Loucy (cell line): ENCODE data around the gene CXCR3.

Source experiments
- H2AFZ ChIP-seq: fragments of 200-600 bp; sonication (generic); 2 replicates; pipeline ENCODE4 v1.6.0; 2016; ENCODE audit warnings: antibody characterized with exemption, mild to moderate bottlenecking, low read length, moderate library complexity
- H3F3A ChIP-seq: fragments of 200-600 bp; 2 replicates; pipeline ENCODE4 v1.6.0; 2016; ENCODE audit warnings: antibody characterized with exemption, low read depth, mild to moderate bottlenecking
- H3K27me3 ChIP-seq: fragments of 200-600 bp; sonication (generic); 2 replicates; pipeline ENCODE4 v1.6.1; 2014; ENCODE audit warnings: low read length, mild to moderate bottlenecking; ENCODE audit not compliant: insufficient read depth, poor library complexity, severe bottlenecking
- H3K36me3 ChIP-seq: fragments of 200-600 bp; sonication (generic); 2 replicates; pipeline ENCODE4 v1.6.1; 2016; ENCODE audit warnings: low read length; ENCODE audit not compliant: insufficient read depth
- H3K4me1 ChIP-seq: fragments of 200-600 bp; sonication (generic); 2 replicates; pipeline ENCODE4 v1.5.1; 2014; ENCODE audit warnings: low read length, mild to moderate bottlenecking; ENCODE audit not compliant: insufficient read depth, poor library complexity, severe bottlenecking
- H3K4me2 ChIP-seq: fragments of 200-600 bp; sonication (generic); 2 replicates; pipeline ENCODE4 v1.6.0; 2014; ENCODE audit warnings: antibody characterized with exemption, low read length, low read depth, mild to moderate bottlenecking; ENCODE audit not compliant: poor library complexity, severe bottlenecking
- H3K4me3 ChIP-seq: fragments of 200-600 bp; sonication (generic); 2 replicates; pipeline ENCODE4 v1.5.1; 2014; ENCODE audit warnings: low read length, mild to moderate bottlenecking, mixed read lengths; ENCODE audit not compliant: poor library complexity, severe bottlenecking
- H3K79me2 ChIP-seq: fragments of 200-600 bp; sonication (generic); 2 replicates; pipeline ENCODE4 v1.6.1; 2014; ENCODE audit warnings: low read length; ENCODE audit not compliant: insufficient read depth
- H3K9ac ChIP-seq: fragments of 200-600 bp; sonication (generic); 2 replicates; pipeline ENCODE4 v1.6.0; 2014; ENCODE audit warnings: mild to moderate bottlenecking, low read depth, low read length, moderate library complexity; ENCODE audit not compliant: poor library complexity, severe bottlenecking
- H3K9me2 ChIP-seq: fragments of 200-600 bp; sonication (generic); replicated peaks from 2 replicates; pipeline ENCODE4 v1.6.1; 2016; ENCODE audit warnings: low read depth, low read length, mixed read lengths
- H3K9me3 ChIP-seq: fragments of 200-600 bp; sonication (generic); 2 replicates; pipeline ENCODE4 v1.6.1; 2014; ENCODE audit warnings: mild to moderate bottlenecking, antibody characterized with exemption, low read length, low read depth; ENCODE audit not compliant: insufficient read depth
- H4K20me1 ChIP-seq: fragments of 200-600 bp; sonication (generic); 2 replicates; pipeline ENCODE4 v1.6.0; 2014; ENCODE audit warnings: antibody characterized with exemption, low read length, mild to moderate bottlenecking; ENCODE audit not compliant: insufficient read depth, poor library complexity, severe bottlenecking
- EZH2phosphoT487 ChIP-seq: fragments of 200-600 bp; IDR thresholded peaks from 2 replicates; pipeline ENCODE4 v1.6.1; 2018; ENCODE audit warnings: antibody characterized with exemption, mild to moderate bottlenecking, moderate library complexity, borderline replicate concordance
- TF ChIP-seq, protein P1 (sequence below): fragments of 200-600 bp; sonication (generic); conservative IDR thresholded peaks from 2 replicates; pipeline ENCODE4 v1.5.1; 2014; ENCODE audit warnings: mild to moderate bottlenecking, antibody characterized with exemption, low read length

The CXCR3 gene

GRCh38 chrX:71604796-71605568, 13.3 kb downstream of the CXCR3 start:
- H3K9me3 ChIP-seq = no peaks in the 10 kb centered on the region
- H3K4me3 ChIP-seq = no peak overlapping the region
- H3K79me2 ChIP-seq = no peaks in the 10 kb centered on the region
- H2AFZ ChIP-seq = no peak overlapping the region
- TF ChIP-seq, protein P1, sequence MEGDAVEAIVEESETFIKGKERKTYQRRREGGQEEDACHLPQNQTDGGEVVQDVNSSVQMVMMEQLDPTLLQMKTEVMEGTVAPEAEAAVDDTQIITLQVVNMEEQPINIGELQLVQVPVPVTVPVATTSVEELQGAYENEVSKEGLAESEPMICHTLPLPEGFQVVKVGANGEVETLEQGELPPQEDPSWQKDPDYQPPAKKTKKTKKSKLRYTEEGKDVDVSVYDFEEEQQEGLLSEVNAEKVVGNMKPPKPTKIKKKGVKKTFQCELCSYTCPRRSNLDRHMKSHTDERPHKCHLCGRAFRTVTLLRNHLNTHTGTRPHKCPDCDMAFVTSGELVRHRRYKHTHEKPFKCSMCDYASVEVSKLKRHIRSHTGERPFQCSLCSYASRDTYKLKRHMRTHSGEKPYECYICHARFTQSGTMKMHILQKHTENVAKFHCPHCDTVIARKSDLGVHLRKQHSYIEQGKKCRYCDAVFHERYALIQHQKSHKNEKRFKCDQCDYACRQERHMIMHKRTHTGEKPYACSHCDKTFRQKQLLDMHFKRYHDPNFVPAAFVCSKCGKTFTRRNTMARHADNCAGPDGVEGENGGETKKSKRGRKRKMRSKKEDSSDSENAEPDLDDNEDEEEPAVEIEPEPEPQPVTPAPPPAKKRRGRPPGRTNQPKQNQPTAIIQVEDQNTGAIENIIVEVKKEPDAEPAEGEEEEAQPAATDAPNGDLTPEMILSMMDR = no peak
- no peak for TF ChIP-seq EZH2phosphoT487
- H3K4me2 ChIP-seq = no peak overlapping the region
- peaks cover 35% of the 10 kb centered on the region for H3K4me1 ChIP-seq
- H3K9me2 ChIP-seq = no peaks in the 10 kb centered on the region
- H3K9ac ChIP-seq = no peak overlapping the region
- peaks cover 5% of the 10 kb centered on the region; the same call in 1 of the 2 replicates for H3K36me3 ChIP-seq
- H3F3A ChIP-seq = no peaks in the 10 kb centered on the region; the same call in 1 of the 2 replicates
- H4K20me1 ChIP-seq = no peaks in the 10 kb centered on the region
- no peaks in the 10 kb centered on the region for H3K27me3 ChIP-seq

DNA sequence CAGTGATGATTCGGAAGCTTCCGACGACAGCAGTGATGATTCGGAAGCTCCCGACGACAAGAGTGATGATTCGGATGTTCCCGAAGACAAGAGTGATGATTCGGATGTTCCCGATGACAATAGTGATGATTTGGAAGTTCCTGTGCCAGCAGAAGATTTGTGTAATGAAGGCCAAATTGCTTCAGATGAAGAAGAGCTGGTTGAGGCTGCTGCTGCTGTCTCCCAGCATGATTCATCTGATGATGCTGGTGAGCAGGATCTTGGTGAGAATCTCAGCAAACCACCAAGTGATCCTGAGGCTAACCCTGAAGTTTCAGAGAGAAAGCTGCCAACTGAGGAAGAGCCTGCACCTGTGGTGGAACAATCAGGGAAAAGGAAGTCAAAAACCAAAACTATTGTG, 14.2 kb downstream of the CXCR3 start:
- Histone ChIP-seq H2AFZ (no peak overlapping the region), H3K4me1 (peaks cover 31% of the 10 kb centered on the region), H4K20me1 (no peaks in the 10 kb centered on the region), H3K9me2 (no peaks in the 10 kb centered on the region), H3K4me2 (no peak overlapping the region), H3F3A (no peaks in the 10 kb centered on the region; the same call in 1 of the 2 replicates), H3K79me2 (no peaks in the 10 kb centered on the region), H3K9me3 (no peaks in the 10 kb centered on the region), H3K9ac (no peak overlapping the region), H3K36me3 (peaks cover 5% of the 10 kb centered on the region; the same call in 1 of the 2 replicates), H3K27me3 (no peaks in the 10 kb centered on the region), H3K4me3 (no peak overlapping the region)
- TF ChIP-seq, protein P1 = no peak
- TF ChIP-seq EZH2phosphoT487 = no peak

GRCh38 chrX:71603618-71604017, 14.7 kb downstream of the CXCR3 start:
- H3K79me2 ChIP-seq = no peaks in the 10 kb centered on the region
- TF ChIP-seq EZH2phosphoT487 = no peak
- TF ChIP-seq, protein P1 = no peak

More at GRCh38 chrX:71603618-71604017, 14.7 kb downstream of the CXCR3 start:
- Histone ChIP-seq H3F3A (no peaks in the 10 kb centered on the region), H3K4me1 (peaks cover 26% of the 10 kb centered on the region), H4K20me1 (no peaks in the 10 kb centered on the region), H2AFZ (no peak overlapping the region), H3K9me3 (no peaks in the 10 kb centered on the region), H3K9me2 (no peaks in the 10 kb centered on the region), H3K36me3 (peaks cover 5% of the 10 kb centered on the region; the same call in 1 of the 2 replicates), H3K27me3 (no peaks in the 10 kb centered on the region), H3K4me2 (no peak overlapping the region), H3K4me3 (no peak overlapping the region), H3K9ac (no peak overlapping the region)
